Prostate gland (tissue), 2 donors: ENCODE results near the gene FLNC. TPM values are rescaled to one million over a fixed set of nuclear protein-coding genes. Genes with fewer than 3 reads are reported as not detected.

Experiments
- DNase-seq: peaks from one replicate; pipeline ENCODE4 v3.0.0-alpha.2; 2019; ENCODE audit warnings: low spot score
- H3K27ac ChIP-seq, 2 donors: fragments of 200-600 bp; sonication (generic); 2 replicates each; pipeline ENCODE4 v1.5.1; 2017 to 2019
- H3K27me3 ChIP-seq: fragments of 200-600 bp; sonication (generic); replicated peaks from 2 replicates; pipeline ENCODE4 v1.5.1; 2019; ENCODE audit not compliant: insufficient read depth
- H3K36me3 ChIP-seq, 2 donors: fragments of 200-600 bp; sonication (generic); 1 replicate in 1 of 2; 2 replicates in 1 of 2; pipeline versions ENCODE4 v1.5.1 to v1.8.1; 2017 to 2019
- H3K4me1 ChIP-seq: fragments of 200-600 bp; sonication (generic); replicated peaks from 2 replicates; pipeline ENCODE4 v1.5.1; 2019
- H3K4me3 ChIP-seq, 2 donors: fragments of 200-600 bp; sonication (generic); 2 replicates each; pipeline ENCODE4 v1.5.1; 2017 to 2019
- H3K9me3 ChIP-seq: fragments of 200-600 bp; sonication (generic); 2 replicates; pipeline ENCODE4 v1.5.1; 2017
- POLR2A ChIP-seq: fragments of 450-650 bp; IDR thresholded peaks from one replicate; pipeline ENCODE4 v1.6.1; 2016; ENCODE audit warnings: antibody characterized with exemption, mild to moderate bottlenecking
- POLR2AphosphoS5 ChIP-seq: sonication (generic); formaldehyde crosslinking; IDR thresholded peaks from one replicate; pipeline ENCODE4 v1.6.1; 2017; ENCODE audit warnings: antibody characterized with exemption
- WGBS: methylation state at CpG from one replicate; pipeline ENCODE4 v1.1.5; 2018; 5-methylcytosine and 5-hydroxymethylcytosine counted together
- intact Hi-C: fragments of 100-400 bp; cut with DNase I; formaldehyde crosslinking; loops from one replicate; pipeline ENCODE4 v1.14.2; 2022
- total RNA-seq, 2 donors: library from RNA; depleted of rRNA; stranded (reverse); fragments of >200 nt; gene quantifications; one replicate each; pipeline ENCODE4 v1.1.0, GENCODE V29; 2016
- TF ChIP-seq, protein P1 (sequence below), 4 experiments: fragments of 200-600 bp in 2 of 4; fragments of 450-650 bp in 2 of 4; sonication (generic) in 2 of 4; IDR thresholded peaks; 1 replicate in 3 of 4; 2 replicates in 1 of 4; pipeline ENCODE4 v1.5.1; 2016 to 2019; ENCODE audit warnings: antibody characterized with exemption in 4 of 4, mild to moderate bottlenecking in 2 of 4, moderate library complexity in 2 of 4

Gene FLNC
- total RNA-seq, 2 donors from 2014 or later: 104 to 150 TPM

DNA sequence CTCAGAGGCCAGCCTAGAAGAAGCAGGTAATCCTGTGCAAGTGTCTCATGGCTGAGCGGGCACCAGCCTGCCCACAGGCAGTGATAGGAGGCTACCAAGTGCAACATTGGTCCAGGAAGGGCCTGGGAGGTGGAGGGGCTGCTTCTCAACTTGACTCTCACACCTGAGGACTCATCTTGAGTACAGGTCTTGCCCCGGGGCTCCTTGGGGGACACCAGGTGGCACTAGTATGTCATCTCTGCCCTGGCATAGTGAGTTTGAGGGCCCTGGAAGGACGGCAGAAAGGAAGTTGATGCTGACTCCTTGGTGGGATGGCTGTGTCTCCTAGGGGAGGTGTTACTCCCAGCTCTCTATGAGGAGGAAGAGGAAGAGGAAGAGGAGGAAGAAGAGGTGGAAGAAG lies 36.2 kb upstream of the FLNC start:
- no peaks in the 10 kb centered on the region for H3K4me1 ChIP-seq
- WGBS: 67% methylated on average over 3 of the region's 3 CpGs
- H3K27me3 ChIP-seq: no peaks in the 10 kb centered on the region
- intact Hi-C loops: loop anchor here (5.0 kb wide), 2 partner anchors 33 to 37 kb away; no protein-coding TSS in a partner anchor
- H3K27ac ChIP-seq: no peak overlapping the region
- no peaks in the 10 kb centered on the region for H3K36me3 ChIP-seq
- H3K9me3 ChIP-seq: no peaks in the 10 kb centered on the region
- DNase-seq: no peak
- TF ChIP-seq POLR2AphosphoS5: no peak
- TF ChIP-seq, protein P1, sequence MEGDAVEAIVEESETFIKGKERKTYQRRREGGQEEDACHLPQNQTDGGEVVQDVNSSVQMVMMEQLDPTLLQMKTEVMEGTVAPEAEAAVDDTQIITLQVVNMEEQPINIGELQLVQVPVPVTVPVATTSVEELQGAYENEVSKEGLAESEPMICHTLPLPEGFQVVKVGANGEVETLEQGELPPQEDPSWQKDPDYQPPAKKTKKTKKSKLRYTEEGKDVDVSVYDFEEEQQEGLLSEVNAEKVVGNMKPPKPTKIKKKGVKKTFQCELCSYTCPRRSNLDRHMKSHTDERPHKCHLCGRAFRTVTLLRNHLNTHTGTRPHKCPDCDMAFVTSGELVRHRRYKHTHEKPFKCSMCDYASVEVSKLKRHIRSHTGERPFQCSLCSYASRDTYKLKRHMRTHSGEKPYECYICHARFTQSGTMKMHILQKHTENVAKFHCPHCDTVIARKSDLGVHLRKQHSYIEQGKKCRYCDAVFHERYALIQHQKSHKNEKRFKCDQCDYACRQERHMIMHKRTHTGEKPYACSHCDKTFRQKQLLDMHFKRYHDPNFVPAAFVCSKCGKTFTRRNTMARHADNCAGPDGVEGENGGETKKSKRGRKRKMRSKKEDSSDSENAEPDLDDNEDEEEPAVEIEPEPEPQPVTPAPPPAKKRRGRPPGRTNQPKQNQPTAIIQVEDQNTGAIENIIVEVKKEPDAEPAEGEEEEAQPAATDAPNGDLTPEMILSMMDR (IDR thresholded peaks at IDR 0.05): no peak
- no peak for TF ChIP-seq POLR2A
- no peak overlapping the region for H3K4me3 ChIP-seq

DNA sequence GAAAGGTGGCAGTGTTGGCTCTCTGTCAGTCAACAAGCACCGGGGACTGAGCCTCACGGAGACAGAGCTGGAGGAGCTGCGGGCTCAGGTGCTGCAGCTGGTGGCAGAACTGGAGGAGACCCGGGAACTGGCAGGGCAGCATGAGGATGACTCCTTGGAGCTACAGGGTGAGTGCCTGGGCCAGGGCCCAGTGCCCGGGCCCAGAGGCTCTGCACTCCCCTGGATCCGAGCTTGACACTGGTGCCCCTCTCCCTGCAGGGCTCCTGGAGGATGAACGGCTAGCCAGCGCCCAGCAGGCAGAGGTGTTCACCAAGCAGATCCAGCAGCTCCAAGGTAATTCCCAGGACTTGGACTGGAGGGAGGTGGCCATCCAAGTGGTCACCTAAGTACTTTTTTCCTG lies 35.8 kb upstream of the FLNC start:
- WGBS: 90% methylated on average over 8 of the region's 8 CpGs
- no peaks in the 10 kb centered on the region for H3K36me3 ChIP-seq
- H3K9me3 ChIP-seq: no peaks in the 10 kb centered on the region
- H3K27me3 ChIP-seq: no peaks in the 10 kb centered on the region
- H3K4me1 ChIP-seq: no peaks in the 10 kb centered on the region
- TF ChIP-seq POLR2AphosphoS5 (no peak), POLR2A (no peak)
- TF ChIP-seq, protein P1 (IDR thresholded peaks at IDR 0.05): no peak
- intact Hi-C loops: loop anchor here (5.0 kb wide), 2 partner anchors 33 to 37 kb away; no protein-coding TSS in a partner anchor
- DNase-seq: no peak
- H3K27ac ChIP-seq: no peak overlapping the region
- no peak overlapping the region for H3K4me3 ChIP-seq

DNA sequence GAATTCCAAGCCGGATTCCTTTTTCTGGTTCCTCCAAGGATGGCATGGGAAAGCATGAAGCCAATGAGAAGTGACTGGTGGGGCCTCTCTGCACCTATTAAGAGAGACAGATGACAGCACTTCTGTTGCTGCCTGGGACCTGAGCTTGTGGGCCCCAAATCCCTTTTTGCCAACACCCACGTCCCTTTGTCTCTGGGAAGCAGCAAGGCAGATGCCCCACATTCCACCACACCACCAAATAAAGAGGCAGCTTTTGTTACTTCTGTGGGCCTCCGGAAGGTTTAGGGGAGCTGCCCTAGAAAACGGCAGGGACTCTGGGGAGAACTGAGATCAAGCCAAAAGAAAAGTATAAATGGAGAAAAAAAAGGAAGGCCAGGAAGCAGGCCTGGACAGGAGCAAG lies 35.1 kb upstream of the FLNC start:
- no peaks in the 10 kb centered on the region for H3K9me3 ChIP-seq
- H3K27ac ChIP-seq: no peak overlapping the region
- no peaks in the 10 kb centered on the region for H3K27me3 ChIP-seq
- intact Hi-C loops: no loop called here
- TF ChIP-seq POLR2A (no peak), POLR2AphosphoS5 (no peak)
- TF ChIP-seq, protein P1 (IDR thresholded peaks at IDR 0.05): no peak
- no peaks in the 10 kb centered on the region for H3K36me3 ChIP-seq
- no peak overlapping the region for H3K4me3 ChIP-seq
- WGBS: 61% methylated on average over 4 of the region's 4 CpGs
- DNase-seq: no peak
- no peaks in the 10 kb centered on the region for H3K4me1 ChIP-seq

DNA sequence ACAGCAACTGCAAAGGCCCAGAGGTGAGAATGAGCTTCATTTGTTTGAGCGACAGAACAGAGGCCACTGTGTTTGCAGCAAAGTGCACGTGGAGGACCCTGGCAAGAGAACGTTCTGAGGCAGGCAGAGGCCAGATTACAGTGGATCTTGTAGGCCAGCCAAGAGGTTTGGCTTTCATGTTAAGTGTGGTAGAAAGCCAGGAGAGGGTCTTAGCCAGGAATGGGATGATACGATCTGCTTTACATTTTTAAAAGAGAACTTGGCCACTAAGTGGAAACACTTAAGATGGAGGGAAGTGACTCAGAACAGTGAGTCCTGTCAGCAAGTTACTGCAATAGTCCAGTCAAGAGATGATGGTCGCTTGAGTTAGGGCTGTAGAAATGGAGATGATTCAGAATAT lies 33.9 kb upstream of the FLNC start:
- TF ChIP-seq POLR2A: no peak
- TF ChIP-seq POLR2AphosphoS5: peak; percentile 7
- no peaks in the 10 kb centered on the region for H3K9me3 ChIP-seq
- 19% methylated on average over 5 of the region's 5 CpGs for WGBS
- no peak overlapping the region for H3K27ac ChIP-seq
- no peaks in the 10 kb centered on the region for H3K36me3 ChIP-seq
- intact Hi-C loops: no loop called here
- DNase-seq: no peak
- H3K4me3 ChIP-seq: no peak overlapping the region
- H3K27me3 ChIP-seq: no peaks in the 10 kb centered on the region
- H3K4me1 ChIP-seq: no peaks in the 10 kb centered on the region

DNA sequence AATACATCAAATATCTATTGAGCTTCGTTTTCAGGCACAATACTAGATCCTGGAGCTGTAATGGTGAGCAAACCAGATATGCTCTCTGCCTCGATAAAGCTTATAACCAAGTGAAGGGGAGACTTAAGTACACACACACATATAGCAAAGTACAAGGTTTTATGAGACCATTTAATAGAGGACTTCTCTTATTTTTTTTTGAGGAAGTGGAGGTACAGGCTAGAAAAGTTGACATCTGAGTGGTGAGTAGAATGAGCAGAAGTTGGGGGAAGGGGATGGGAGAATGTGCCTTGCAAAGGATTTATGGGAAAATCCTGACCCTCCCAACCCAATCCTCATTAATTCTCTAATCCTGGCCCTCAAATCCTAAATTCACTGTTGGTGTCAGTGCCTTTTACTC lies 30.8 kb upstream of the FLNC start:
- TF ChIP-seq POLR2A: no peak
- TF ChIP-seq, protein P1 (IDR thresholded peaks at IDR 0.05): no peak
- TF ChIP-seq POLR2AphosphoS5: no peak
- H3K27ac ChIP-seq: no peak overlapping the region
- DNase-seq: no peak
- 72% methylated on average over 2 of the region's 2 CpGs for WGBS
- no peaks in the 10 kb centered on the region for H3K4me1 ChIP-seq
- H3K27me3 ChIP-seq: no peaks in the 10 kb centered on the region
- no peaks in the 10 kb centered on the region for H3K9me3 ChIP-seq
- H3K36me3 ChIP-seq: no peaks in the 10 kb centered on the region
- no peak overlapping the region for H3K4me3 ChIP-seq
- intact Hi-C loops: no loop called here
